Endodermal cell (in vitro differentiated cells): ENCODE data around the gene SNAPC2. TPM values are rescaled to one million over a fixed set of nuclear protein-coding genes. Genes with fewer than 3 reads are reported as not detected.

Source experiments
- DNase-seq: peaks from one replicate; pipeline ENCODE4 v3.0.0-alpha.2; 2017
- H3K27ac ChIP-seq: 2 replicates; pipeline ENCODE4 v1.5.1; 2013; ENCODE audit warnings: mild to moderate bottlenecking, low read depth, low read length, moderate library complexity
- H3K27me3 ChIP-seq: 2 replicates; pipeline ENCODE4 v1.6.1; 2013; ENCODE audit warnings: mild to moderate bottlenecking, low read length, moderate library complexity; ENCODE audit not compliant: insufficient read depth, control insufficient read depth, poor library complexity, severe bottlenecking
- H3K36me3 ChIP-seq: 2 replicates; pipeline ENCODE4 v1.7.0; 2013; ENCODE audit warnings: mild to moderate bottlenecking, low read length, moderate library complexity; ENCODE audit not compliant: control insufficient read depth, insufficient read depth
- H3K4me1 ChIP-seq: one replicate; pipeline ENCODE4 v1.7.0; 2013; ENCODE audit warnings: low read length; ENCODE audit not compliant: control insufficient read depth, insufficient read depth
- H3K4me3 ChIP-seq: 2 replicates; pipeline ENCODE4 v1.5.1; 2013; ENCODE audit warnings: mild to moderate bottlenecking, low read length, moderate library complexity
- H3K9ac ChIP-seq: 2 replicates; pipeline ENCODE4 v1.6.1; 2013; ENCODE audit warnings: mild to moderate bottlenecking, low read length, moderate library complexity; ENCODE audit not compliant: poor library complexity, severe bottlenecking; ENCODE audit errors: extremely low read depth
- H3K9me3 ChIP-seq: 2 replicates; pipeline ENCODE4 v1.6.1; 2013; ENCODE audit warnings: mild to moderate bottlenecking, low read length, moderate library complexity; ENCODE audit not compliant: control insufficient read depth
- H3K27ac Mint-ChIP-seq: 2 replicates; pipeline ENCODE4 v1.8.0; 2020; ENCODE audit warnings: mixed read lengths
- H3K27me3 Mint-ChIP-seq: 2 replicates; pipeline ENCODE4 v1.8.0; 2021; ENCODE audit warnings: mild to moderate bottlenecking, mixed read lengths; ENCODE audit not compliant: insufficient read depth
- H3K36me3 Mint-ChIP-seq: 2 replicates; pipeline ENCODE4 v1.8.0; 2020; ENCODE audit warnings: low read depth, mixed read lengths
- H3K4me1 Mint-ChIP-seq: 2 replicates; pipeline ENCODE4 v1.8.0; 2020; ENCODE audit warnings: mixed read lengths
- H3K4me3 Mint-ChIP-seq: 2 replicates; pipeline ENCODE4 v1.8.0; 2020; ENCODE audit warnings: mild to moderate bottlenecking, moderate library complexity, mixed read lengths
- H3K9me3 Mint-ChIP-seq: 2 replicates; pipeline ENCODE4 v1.8.0; 2020; ENCODE audit warnings: mild to moderate bottlenecking, mixed read lengths
- CTCF ChIP-seq: fragments of 200-600 bp; sonication (generic); conservative IDR thresholded peaks from 2 replicates; pipeline ENCODE4 v1.5.0; 2021; ENCODE audit warnings: antibody characterized with exemption, mild to moderate bottlenecking
- WGBS, 2 experiments: methylation state at CpG; one replicate each; pipeline versions ENCODE4 v1.1.5 to v1.1.7; 2013; ENCODE audit warnings: missing lambda C conversion rate in 2 of 2, mixed read lengths in 1 of 2; ENCODE audit not compliant: insufficient coverage in 1 of 2, insufficient read length in 1 of 2; 5-methylcytosine and 5-hydroxymethylcytosine counted together
- total RNA-seq, 2 donors: library from RNA; stranded (reverse); fragmentation: NEBNext Ultra II Directional in 1 of 2; extraction: Animal tissue kit (Norgen Biotek cat#: 25700) in 1 of 2; gene quantifications; 2 replicates in 1 of 2; 3 replicates in 1 of 2; pipeline ENCODE4 v1.2.1, GENCODE V29; 2021

Gene SNAPC2
- total RNA-seq, 2 donors from 2014 or later: 11.9 to 14.2 TPM

DNA sequence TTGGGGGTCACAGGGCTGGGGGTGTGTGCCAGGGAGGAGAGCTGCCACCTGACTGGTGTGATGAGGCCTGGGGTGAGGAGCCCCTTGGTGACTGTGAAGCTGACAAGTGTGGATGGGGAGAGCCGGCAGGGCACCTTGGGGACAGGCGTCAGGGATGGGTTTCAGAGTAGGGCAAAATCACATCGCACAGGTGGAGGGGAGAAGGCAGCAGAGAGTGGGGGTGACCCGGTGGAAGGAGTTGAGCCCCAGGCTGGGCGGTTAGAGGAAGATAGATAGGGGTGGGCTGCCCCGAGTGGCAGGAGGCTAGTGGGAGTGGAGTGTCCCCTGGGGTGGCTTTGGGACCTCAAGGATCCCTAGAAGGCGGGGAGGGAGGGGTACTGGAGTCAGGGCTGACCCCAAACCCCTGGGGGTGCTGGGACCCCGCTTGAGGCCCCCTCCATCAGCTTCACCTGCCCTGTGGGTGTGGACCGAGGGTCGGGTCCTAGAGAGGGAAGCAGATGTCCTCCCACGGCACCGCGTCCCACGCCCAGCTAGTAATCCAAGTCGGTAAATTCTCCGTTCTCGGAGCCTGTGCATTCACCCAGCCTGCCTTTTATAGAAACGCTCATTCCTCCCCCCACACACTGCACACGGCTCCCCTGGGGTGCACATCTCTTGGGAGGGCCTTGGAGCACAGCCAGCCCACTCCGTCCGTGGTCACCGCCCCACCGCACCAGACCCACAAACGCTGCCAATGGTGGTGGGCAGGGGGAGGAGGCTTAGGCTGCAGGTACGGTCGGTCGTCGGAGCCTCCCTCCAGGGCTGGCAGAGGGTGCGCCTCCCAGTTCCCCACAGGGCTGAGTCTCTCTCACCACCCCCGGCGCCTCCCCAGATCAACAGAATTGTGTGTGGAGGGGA lies 3.4 kb downstream of the SNAPC2 start:
- H3K36me3 ChIP-seq: peaks cover 17% of the 10 kb centered on the region
- H3K9me3 ChIP-seq: no peaks in the 10 kb centered on the region
- H3K27ac ChIP-seq: no peak overlapping the region
- WGBS, 2 experiments: 94 to 96% methylated on average over 16 to 29 of the region's 31 CpGs
- peaks cover 6% of the 10 kb centered on the region for H3K27me3 ChIP-seq
- no peak for DNase-seq
- peaks cover 5% of the 10 kb centered on the region for H3K4me1 ChIP-seq
- H3K9me3 Mint-ChIP-seq: no peaks in the 10 kb centered on the region
- peaks cover 11% of the 10 kb centered on the region for H3K36me3 Mint-ChIP-seq
- H3K9ac ChIP-seq: no peak overlapping the region
- H3K4me3 ChIP-seq: no peak overlapping the region
- TF ChIP-seq CTCF: no peak
- H3K4me3 Mint-ChIP-seq: no peak overlapping the region
- H3K27ac Mint-ChIP-seq: no peak overlapping the region
- H3K4me1 Mint-ChIP-seq: peaks cover 9% of the 10 kb centered on the region
- peaks cover 7% of the 10 kb centered on the region for H3K27me3 Mint-ChIP-seq

DNA sequence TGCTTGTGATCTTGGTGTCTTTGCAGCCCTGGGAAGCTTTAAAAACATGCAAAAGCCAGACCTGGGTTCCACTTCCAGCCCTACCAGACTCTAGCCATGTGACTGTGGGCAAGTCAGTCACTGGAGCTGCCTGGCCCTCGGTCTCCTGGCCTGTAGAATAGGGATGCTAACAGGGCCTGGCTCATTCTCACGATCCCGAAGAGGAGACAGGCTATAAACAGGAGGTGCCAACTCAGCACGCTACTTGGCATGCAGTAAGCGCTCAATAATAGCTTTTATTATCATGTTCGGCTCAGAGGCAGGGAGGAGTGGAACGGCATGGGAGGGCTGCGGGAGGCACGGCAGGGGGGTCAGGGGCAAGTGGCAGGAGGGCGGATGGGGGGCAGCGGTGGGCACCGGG lies 4.1 kb downstream of the SNAPC2 start:
- Mint-ChIP-seq H3K4me3 (peak overlapping the region; percentile 70), H3K27ac (no peak overlapping the region), H3K36me3 (peaks cover 11% of the 10 kb centered on the region), H3K9me3 (no peaks in the 10 kb centered on the region), H3K27me3 (peaks cover 3% of the 10 kb centered on the region), H3K4me1 (peaks cover 9% of the 10 kb centered on the region)
- WGBS, 2 experiments: 96 to 98% methylated on average over 9 to 12 of the region's 12 CpGs
- DNase-seq: no peak
- Histone ChIP-seq H3K4me1 (peaks cover 5% of the 10 kb centered on the region), H3K36me3 (peaks cover 21% of the 10 kb centered on the region), H3K27ac (no peak overlapping the region), H3K9me3 (no peaks in the 10 kb centered on the region), H3K27me3 (no peaks in the 10 kb centered on the region), H3K4me3 (no peak overlapping the region), H3K9ac (no peak overlapping the region)
- TF ChIP-seq CTCF: no peak

DNA sequence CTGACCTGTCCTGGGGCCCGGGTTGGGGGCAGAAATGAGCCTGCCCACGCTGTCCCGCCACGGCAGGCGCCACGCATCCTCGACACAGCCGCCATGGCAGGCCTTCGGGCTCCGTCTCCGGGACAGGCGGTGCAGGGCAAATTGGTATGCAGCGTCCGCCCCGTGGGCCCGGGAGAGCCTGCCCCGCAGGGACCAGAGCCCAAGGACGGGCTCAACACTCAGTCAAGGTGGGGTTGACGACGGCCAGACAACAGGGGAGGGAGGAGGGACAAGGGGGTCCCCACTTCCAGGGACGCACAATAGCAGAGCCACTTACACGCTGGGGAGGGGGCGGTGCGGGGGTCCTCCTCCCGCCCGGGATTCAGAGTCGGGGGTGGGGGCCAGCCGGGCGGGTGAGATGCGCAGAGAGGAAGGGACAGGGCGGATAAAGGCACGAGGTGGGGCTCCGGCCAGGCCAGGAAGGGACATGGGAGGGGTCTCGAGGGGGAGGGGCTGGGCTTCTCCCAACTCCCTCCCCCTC lies 4.6 kb downstream of the SNAPC2 start:
- Mint-ChIP-seq H3K4me3 (peak overlapping the region; percentile 70), H3K9me3 (no peaks in the 10 kb centered on the region), H3K27ac (no peak overlapping the region), H3K36me3 (peaks cover 11% of the 10 kb centered on the region), H3K27me3 (peaks cover under 1% of the 10 kb centered on the region), H3K4me1 (peaks cover 7% of the 10 kb centered on the region)
- TF ChIP-seq CTCF: no peak
- peak overlapping the region; percentile 68 for H3K4me3 ChIP-seq
- WGBS, 2 experiments: 74 to 75% methylated on average over 17 to 29 of the region's 34 CpGs
- H3K36me3 ChIP-seq: peaks cover 21% of the 10 kb centered on the region
- H3K4me1 ChIP-seq: peaks cover 5% of the 10 kb centered on the region
- no peaks in the 10 kb centered on the region for H3K9me3 ChIP-seq
- no peak overlapping the region for H3K9ac ChIP-seq
- peak overlapping the region; percentile 44 for H3K27ac ChIP-seq
- no peak for DNase-seq
- H3K27me3 ChIP-seq: no peaks in the 10 kb centered on the region
